ENCODE results near the gene MINDY1.

Gene MINDY1, protein sequence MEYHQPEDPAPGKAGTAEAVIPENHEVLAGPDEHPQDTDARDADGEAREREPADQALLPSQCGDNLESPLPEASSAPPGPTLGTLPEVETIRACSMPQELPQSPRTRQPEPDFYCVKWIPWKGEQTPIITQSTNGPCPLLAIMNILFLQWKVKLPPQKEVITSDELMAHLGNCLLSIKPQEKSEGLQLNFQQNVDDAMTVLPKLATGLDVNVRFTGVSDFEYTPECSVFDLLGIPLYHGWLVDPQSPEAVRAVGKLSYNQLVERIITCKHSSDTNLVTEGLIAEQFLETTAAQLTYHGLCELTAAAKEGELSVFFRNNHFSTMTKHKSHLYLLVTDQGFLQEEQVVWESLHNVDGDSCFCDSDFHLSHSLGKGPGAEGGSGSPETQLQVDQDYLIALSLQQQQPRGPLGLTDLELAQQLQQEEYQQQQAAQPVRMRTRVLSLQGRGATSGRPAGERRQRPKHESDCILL

DNA sequence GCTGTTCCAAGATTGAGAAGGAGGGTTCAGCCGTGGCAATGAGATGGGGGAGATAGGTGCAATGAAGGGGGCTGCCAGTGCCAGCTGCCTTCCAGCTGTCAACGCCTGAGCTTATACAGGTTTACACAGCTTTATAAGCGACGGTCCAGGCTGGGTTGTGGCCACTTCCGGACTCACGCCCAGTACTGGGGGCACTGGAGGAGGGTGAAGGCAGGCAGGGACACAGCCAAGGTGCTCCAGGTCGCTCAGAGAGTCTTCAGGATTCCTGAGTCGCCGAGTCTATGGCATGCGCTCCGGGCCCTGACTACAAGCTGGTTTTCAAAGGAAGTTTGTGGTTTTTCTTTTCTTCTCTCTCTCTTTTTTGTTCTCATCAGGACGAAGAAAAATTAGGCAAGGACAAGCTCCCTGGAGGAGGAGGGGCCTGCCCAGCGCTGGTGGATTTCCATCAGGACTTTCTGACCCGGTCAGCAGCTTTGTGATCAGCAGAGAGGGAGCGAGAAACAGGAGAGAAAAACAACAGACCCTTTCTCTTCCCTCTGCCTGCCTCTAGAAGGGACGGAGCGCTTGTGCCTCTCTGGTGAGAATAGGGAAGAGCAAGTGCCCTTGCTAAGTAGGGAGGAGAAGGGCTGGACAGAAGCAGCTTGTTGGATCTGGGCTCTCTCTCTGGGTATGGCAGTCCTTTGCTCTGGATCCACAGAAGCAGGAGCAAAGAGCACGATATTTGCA, at the start of gene MINDY1:
TSS of gene MINDY1 (minus strand) at position 576 of the 726 bp plus-strand sequence. CDS start 4,285 bp downstream, outside the sequence.
- DNase-seq: peak; percentile 34

GRCh38 chr1:151056149-151056548, 49.4 kb upstream of the MINDY1 start:
- DNase-seq: peak; percentile 48

GRCh38 chr1:151055581-151055980, 48.9 kb upstream of the MINDY1 start:
- no peak for DNase-seq

GRCh38 chr1:151054971-151055547, 48.4 kb upstream of the MINDY1 start:
- no peak for DNase-seq

- DNase-seq: no peak
Observed at GRCh38 chr1:151051356-151052009, 44.8 kb upstream of the MINDY1 start.

GRCh38 chr1:151050051-151050688, 43.5 kb upstream of the MINDY1 start:
- no peak for DNase-seq

- no peak for DNase-seq
Observed at GRCh38 chr1:151049458-151049857, 42.8 kb upstream of the MINDY1 start.

DNA sequence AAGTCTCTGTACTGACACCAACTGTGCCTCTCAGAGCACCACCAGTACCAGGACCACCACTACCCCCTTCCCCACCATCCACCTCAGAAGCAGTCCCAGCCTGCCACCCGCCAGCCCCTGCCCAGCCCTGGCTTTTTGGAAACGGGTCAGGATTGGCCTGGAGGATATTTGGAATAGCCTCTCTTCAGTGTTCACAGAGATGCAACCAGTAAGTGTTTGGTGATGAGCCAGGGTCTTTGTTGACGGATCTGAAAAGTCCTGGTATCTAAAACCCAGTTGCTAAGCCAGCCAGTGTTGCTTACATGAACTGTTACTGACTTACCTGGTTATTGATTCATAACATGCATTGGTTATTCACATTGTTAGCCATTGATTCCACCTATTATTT, 41.9 kb upstream of the MINDY1 start:
- DNase-seq: no peak

DNA sequence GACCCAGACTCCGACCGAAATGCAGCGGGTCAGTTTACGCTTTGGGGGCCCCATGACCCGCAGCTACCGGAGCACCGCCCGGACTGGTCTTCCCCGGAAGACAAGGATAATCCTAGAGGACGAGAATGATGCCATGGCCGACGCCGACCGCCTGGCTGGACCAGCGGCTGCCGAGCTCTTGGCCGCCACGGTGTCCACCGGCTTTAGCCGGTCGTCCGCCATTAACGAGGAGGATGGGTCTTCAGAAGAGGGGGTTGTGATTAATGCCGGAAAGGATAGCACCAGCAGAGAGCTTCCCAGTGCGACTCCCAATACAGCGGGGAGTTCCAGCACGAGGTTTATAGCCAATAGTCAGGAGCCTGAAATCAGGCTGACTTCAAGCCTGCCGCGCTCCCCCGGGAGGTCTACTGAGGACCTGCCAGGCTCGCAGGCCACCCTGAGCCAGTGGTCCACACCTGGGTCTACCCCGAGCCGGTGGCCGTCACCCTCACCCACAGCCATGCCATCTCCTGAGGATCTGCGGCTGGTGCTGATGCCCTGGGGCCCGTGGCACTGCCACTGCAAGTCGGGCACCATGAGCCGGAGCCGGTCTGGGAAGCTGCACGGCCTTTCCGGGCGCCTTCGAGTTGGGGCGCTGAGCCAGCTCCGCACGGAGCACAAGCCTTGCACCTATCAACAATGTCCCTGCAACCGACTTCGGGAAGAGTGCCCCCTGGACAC, 41.4 kb upstream of the MINDY1 start:
- peak; percentile 68 for DNase-seq

DNA sequence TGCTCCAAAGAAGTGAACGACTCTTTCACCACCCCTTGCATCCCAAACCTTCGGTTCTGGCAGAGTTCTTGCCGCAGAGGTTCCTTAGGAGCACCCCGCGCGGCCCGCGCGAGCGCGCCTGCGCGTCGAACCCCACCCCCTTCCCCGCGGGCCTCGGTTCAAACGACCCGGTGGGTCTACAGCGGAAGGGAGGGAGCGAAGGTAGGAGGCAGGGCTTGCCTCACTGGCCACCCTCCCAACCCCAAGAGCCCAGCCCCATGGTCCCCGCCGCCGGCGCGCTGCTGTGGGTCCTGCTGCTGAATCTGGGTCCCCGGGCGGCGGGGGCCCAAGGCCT, 40.9 kb upstream of the MINDY1 start, which contains the start of gene C1orf56:
TSS of gene C1orf56 (plus strand) at position 161 of the 334 bp plus-strand sequence. CDS start at position 258, 97 bp downstream.
- peak; percentile 74 for DNase-seq

DNA sequence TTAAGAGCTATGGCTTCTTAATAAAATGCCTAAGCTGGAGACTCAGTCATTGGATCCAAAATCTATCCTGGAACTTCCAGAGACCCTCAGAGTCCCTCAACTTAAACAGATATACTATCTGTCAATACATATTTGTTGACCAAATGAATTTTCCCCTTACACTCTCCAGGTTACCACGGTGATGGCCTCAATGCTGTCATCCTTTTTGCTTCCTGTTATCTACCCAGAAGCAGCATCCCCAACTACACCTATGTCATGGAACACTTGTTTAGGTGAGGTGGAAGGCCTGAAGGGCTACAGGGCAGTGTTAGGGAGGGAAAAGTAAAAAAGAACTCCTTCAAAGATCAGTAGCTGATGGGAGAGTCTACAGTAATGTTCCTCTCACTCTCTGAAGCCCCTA, 36.5 kb upstream of the MINDY1 start:
- DNase-seq: no peak

DNA sequence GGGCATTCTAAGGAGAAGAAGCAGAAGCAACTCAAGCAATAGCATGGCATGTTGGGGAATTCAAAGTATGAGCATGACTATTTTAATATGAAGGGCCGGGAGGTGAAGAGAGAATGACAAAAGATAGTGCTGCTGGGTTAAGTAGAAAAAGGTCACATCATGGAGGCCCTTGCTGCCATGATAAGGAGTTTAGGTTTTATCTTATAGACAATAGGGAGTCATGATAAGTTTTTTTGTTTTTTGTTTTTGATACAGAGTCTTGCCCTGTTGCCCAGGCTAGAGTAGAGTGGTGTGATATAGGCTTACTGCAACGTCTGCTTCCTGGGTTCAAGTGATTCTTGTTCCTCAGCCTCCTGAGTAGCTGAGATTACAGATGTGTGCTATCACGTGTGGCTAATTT, 32.8 kb upstream of the MINDY1 start:
- no peak for DNase-seq

DNA sequence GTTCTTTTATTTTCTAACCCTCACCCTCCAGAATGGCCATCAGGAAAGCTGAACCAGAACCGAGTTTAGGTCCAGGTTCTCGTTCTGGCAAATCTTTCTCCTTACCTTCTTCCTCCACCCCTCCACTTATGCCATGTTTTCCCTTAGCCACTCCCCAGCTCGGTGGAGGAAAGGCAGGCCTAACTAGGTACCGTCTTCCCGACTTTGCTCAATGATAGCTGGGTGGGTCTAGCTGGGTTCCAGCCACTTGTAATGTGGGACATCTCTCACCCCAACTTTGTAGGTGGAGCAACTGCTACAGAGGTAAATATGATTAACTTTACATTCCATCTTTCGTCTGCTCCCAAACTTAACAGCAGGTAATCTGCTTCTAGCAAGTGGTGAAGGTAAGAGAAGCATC, 30.3 kb upstream of the MINDY1 start:
- no peak for DNase-seq

- DNase-seq: no peak
Observed at GRCh38 chr1:151036356-151036755, 29.7 kb upstream of the MINDY1 start, which contains the start of gene BNIPL. BNIPL (plus strand) TSS chr1:151036586; CDS start chr1:151036726, 140 bp downstream.

- no peak for DNase-seq
Observed at GRCh38 chr1:151035167-151035566, 28.5 kb upstream of the MINDY1 start.

GRCh38 chr1:151032164-151032563, 25.5 kb upstream of the MINDY1 start:
- no peak for DNase-seq

DNA sequence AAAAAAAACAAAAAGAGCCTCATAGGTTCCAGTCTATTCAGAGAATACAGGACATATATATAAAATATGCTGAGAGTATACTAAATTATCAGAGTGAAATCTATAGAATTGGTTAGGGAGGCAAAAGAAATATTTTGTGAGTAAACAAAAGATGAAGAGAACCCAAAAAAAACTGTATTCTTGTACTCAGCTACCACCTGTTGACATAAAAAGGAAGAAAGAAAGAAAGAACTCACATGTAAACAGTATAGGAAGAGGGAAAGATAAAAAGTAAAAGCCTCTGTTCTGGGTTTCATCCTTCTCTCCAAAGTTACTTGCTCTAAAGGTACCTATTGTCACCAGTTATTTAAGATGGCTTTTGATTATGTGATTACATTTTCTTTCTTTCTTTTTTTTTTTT, 19.8 kb upstream of the MINDY1 start:
- DNase-seq: no peak

DNA sequence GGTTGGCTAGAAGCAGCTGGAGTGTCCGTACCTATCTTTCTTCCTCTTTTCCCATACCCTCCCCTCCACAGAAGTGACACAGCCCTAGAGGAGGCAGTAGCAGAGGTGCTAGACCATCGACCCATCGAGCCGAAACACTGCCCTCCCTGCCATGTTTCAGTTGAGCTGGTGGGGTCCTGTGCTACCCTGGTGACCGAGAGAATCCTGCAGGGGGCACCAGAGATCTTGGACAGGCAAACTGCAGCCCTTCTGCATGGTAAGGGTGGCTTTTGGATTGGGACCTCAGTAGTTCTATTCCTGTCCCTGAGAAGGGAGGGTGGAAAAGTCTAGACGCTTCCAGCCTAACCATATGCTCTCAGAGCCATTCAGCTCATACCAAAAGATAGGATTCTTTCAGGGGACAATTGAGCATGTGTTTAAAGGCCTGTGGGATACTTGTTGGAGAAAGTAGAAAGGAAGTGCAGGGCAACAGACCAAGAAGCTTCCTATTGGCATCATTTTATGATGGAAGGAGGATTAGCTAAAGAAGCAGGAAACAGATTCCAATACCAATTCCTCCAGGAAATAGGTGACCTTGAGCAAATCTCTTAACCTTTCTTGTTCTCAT, 17.9 kb upstream of the MINDY1 start:
- peak; percentile 94 for DNase-seq

GRCh38 chr1:151013518-151013917, 6.8 kb upstream of the MINDY1 start:
- DNase-seq: no peak

- no peak for DNase-seq
Observed at GRCh38 chr1:151012684-151013471, 6.2 kb upstream of the MINDY1 start.
